Ascending aorta (tissue), 2 donors: ENCODE measurements around the gene ABHD11. TPM values are rescaled to one million over a fixed set of nuclear protein-coding genes. Genes with fewer than 3 reads are reported as not detected.
"Not testable (repeated sequence)": the region's sequence is repeated elsewhere in the genome, so short reads cannot be mapped to it uniquely, and the experiment has no call there.

Experiments used
- DNase-seq, 2 donors: peaks; one replicate each; pipeline ENCODE4 v3.0.0-alpha.2; 2019; ENCODE audit warnings: low spot score in 2 of 2
- H3K27ac ChIP-seq, 2 donors: fragments of 200-600 bp; sonication (generic); one replicate each; pipeline ENCODE4 v1.5.1; 2016 to 2017; ENCODE audit warnings: mild to moderate bottlenecking in 1 of 2
- H3K27me3 ChIP-seq: fragments of 200-600 bp; sonication (generic); one replicate; pipeline ENCODE4 v1.5.1; 2017
- H3K36me3 ChIP-seq, 2 donors: fragments of 200-600 bp; sonication (generic); one replicate each; pipeline ENCODE4 v1.5.1; 2016
- H3K4me1 ChIP-seq, 2 donors: fragments of 200-600 bp; sonication (generic); one replicate each; pipeline ENCODE4 v1.5.1; 2016 to 2017; ENCODE audit warnings: mild to moderate bottlenecking in 1 of 2
- H3K4me3 ChIP-seq, 2 donors: fragments of 200-600 bp; sonication (generic); one replicate each; pipeline ENCODE4 v1.5.1; 2016 to 2017; ENCODE audit warnings: mild to moderate bottlenecking in 1 of 2
- H3K9me3 ChIP-seq, 2 donors: fragments of 200-600 bp; sonication (generic); one replicate each; pipeline ENCODE4 v1.5.1; 2016
- CTCF ChIP-seq, 3 experiments: fragments of 200-600 bp in 2 of 3; fragments of 450-650 bp in 1 of 3; sonication (generic) in 2 of 3; IDR thresholded peaks; one replicate each; pipeline ENCODE4 v1.5.1; 2016 to 2019; ENCODE audit warnings: antibody characterized with exemption in 3 of 3, mild to moderate bottlenecking in 1 of 3, moderate library complexity in 1 of 3
- intact Hi-C: fragments of 100-400 bp; cut with DNase I; formaldehyde crosslinking; loops from one replicate; pipeline ENCODE4 v1.15.1; 2023
- total RNA-seq: library from RNA; depleted of rRNA; stranded (reverse); fragments of >200 nt; gene quantifications from one replicate; pipeline ENCODE4 v1.1.0, GENCODE V29; 2016

Gene ABHD11
- 55.7 TPM for total RNA-seq

GRCh38 chr7:73738612-73739386 is at the start of gene ABHD11:
TSS of gene ABHD11 (minus strand) at chr7:73738802. CDS start at chr7:73738770, 32 bp downstream.
- Histone ChIP-seq H3K4me3 (peak within 1 kb of the TSS; percentile 83 to 89), H3K27me3 (no peaks in the 10 kb centered on the region), H3K9me3 (no peaks in the 10 kb centered on the region), H3K36me3 (peaks cover 6 to 11% of the 10 kb centered on the region in 2 donors), H3K27ac (peak within 1 kb of the TSS; percentile 84 to 92), H3K4me1 (peaks cover 9 to 16% of the 10 kb centered on the region in 2 donors)
- DNase-seq = peak; percentile 84 to 98
- intact Hi-C loops = loop anchor here (5.0 kb wide), 1 partner anchor 114 kb away; no protein-coding TSS in a partner anchor
- TF ChIP-seq CTCF (IDR thresholded peaks at IDR 0.05) = no peak

- intact Hi-C loops, H3K27me3 ChIP-seq, H3K36me3 ChIP-seq: not testable (repeated sequence)
Measured at GRCh38 chr7:73787786-73788048, 49.1 kb upstream of the ABHD11 start.

GRCh38 chr7:73786588-73786987 is 48.0 kb upstream of the ABHD11 start:
- H3K4me3 ChIP-seq = no peak overlapping the region
- no peaks in the 10 kb centered on the region for H3K36me3 ChIP-seq
- intact Hi-C loops = no loop called here
- no peaks in the 10 kb centered on the region for H3K4me1 ChIP-seq
- H3K27me3 ChIP-seq = no peaks in the 10 kb centered on the region
- DNase-seq = no peak
- H3K9me3 ChIP-seq = no peaks in the 10 kb centered on the region
- TF ChIP-seq CTCF (IDR thresholded peaks at IDR 0.05) = no peak
- no peak overlapping the region for H3K27ac ChIP-seq

More at GRCh38 chr7:73787786-73788048, 49.1 kb upstream of the ABHD11 start:
- not testable (repeated sequence) for H3K27ac ChIP-seq, H3K9me3 ChIP-seq, H3K4me1 ChIP-seq, H3K4me3 ChIP-seq, DNase-seq

GRCh38 chr7:73779517-73779916 is 40.9 kb upstream of the ABHD11 start:
- Histone ChIP-seq H3K27me3 (no peaks in the 10 kb centered on the region), H3K4me1 (no peaks in the 10 kb centered on the region), H3K9me3 (no peaks in the 10 kb centered on the region), H3K36me3 (no peaks in the 10 kb centered on the region), H3K27ac (no peak overlapping the region), H3K4me3 (no peak overlapping the region)
- TF ChIP-seq CTCF (IDR thresholded peaks at IDR 0.05) = no peak
- intact Hi-C loops = no loop called here
- DNase-seq = no peak

- Histone ChIP-seq H3K27me3 (no peaks in the 10 kb centered on the region), H3K36me3 (no peaks in the 10 kb centered on the region), H3K4me3 (no peak overlapping the region), H3K4me1 (no peaks in the 10 kb centered on the region), H3K9me3 (no peaks in the 10 kb centered on the region), H3K27ac (no peak overlapping the region)
- intact Hi-C loops = no loop called here
- TF ChIP-seq CTCF (IDR thresholded peaks at IDR 0.05) = no peak
- DNase-seq = no peak
Measured at GRCh38 chr7:73778801-73779389, 40.3 kb upstream of the ABHD11 start.

GRCh38 chr7:73774923-73775322 is 36.3 kb upstream of the ABHD11 start:
- H3K27me3 ChIP-seq = peaks cover 9% of the 10 kb centered on the region
- intact Hi-C loops = no loop called here
- H3K27ac ChIP-seq = no peak overlapping the region
- DNase-seq = no peak
- no peak overlapping the region for H3K4me3 ChIP-seq
- H3K4me1 ChIP-seq = peaks cover 0 to 6% of the 10 kb centered on the region in 2 donors
- no peaks in the 10 kb centered on the region for H3K36me3 ChIP-seq
- no peaks in the 10 kb centered on the region for H3K9me3 ChIP-seq
- no peak for TF ChIP-seq CTCF (IDR thresholded peaks at IDR 0.05)
